NCI-H128 (cell line): ENCODE measurements around the gene RAB40B.
"Not testable (repeated sequence)": the region's sequence is repeated elsewhere in the genome, so short reads cannot be mapped to it uniquely, and the experiment has no call there.

Source experiments
- DNase-seq: peaks from one replicate; lab custom pipeline; 2025; ENCODE audit not compliant: unreplicated experiment; lab: John Stamatoyannopoulos, UW

RAB40B gene, protein sequence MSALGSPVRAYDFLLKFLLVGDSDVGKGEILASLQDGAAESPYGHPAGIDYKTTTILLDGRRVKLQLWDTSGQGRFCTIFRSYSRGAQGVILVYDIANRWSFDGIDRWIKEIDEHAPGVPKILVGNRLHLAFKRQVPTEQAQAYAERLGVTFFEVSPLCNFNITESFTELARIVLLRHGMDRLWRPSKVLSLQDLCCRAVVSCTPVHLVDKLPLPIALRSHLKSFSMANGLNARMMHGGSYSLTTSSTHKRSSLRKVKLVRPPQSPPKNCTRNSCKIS

DNA sequence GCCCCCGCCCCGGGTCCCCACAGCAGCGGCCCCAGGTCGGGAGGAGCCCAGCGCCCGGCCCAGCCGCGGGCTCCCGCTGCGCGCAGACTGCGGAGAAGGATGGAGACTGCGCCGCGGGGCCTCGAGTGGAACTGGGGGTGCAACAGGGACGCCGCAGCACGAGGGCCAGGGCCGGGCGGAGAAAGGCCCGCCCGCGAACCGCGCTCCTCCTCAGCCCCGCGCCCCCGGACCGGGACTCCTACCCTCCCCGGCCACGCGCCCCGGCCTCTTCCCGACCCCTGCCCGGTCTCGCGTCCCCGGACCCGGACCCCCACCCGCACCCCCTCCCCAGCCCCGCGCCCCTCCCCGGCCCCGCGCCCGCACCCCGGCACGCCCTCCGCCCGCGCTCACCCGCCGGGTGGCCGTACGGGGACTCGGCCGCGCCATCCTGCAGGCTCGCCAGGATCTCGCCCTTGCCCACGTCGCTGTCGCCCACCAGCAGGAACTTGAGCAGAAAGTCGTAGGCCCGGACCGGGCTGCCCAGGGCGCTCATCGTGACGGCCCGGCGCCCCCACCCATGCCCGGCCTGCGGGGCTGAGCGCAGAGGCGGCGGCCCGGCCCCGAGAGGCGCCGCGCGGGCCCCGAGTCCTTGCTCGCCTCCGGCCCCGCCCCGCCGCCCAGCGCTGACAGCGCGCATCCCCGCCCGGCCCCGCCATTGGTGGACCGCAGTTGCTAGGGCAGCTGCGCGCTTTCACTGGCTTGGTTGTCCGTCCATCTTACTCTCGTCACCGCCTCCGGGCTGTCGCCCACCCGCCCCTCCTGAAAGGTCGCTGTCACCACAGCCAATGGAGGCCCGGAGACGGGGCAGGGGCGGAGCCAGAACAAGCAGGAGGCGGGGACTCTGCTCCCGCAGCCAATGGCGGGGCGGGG is at the start of gene RAB40B:
Gene RAB40B, minus strand, starts transcription at position 634 of the 909 bp plus-strand sequence. Its CDS starts 102 bp downstream, at position 532.
- peak; percentile 78 for DNase-seq

GRCh38 chr17:82745524-82745923 is 47.0 kb upstream of the RAB40B start:
- no peak for DNase-seq

GRCh38 chr17:82744736-82745135 is 46.2 kb upstream of the RAB40B start:
- DNase-seq: not testable (repeated sequence)

- no peak for DNase-seq
These were observed 45.1 kb upstream of the RAB40B start for GRCh38 chr17:82743344-82744219.

- DNase-seq: no peak
These were observed 42.6 kb upstream of the RAB40B start for GRCh38 chr17:82740906-82741759.

DNA sequence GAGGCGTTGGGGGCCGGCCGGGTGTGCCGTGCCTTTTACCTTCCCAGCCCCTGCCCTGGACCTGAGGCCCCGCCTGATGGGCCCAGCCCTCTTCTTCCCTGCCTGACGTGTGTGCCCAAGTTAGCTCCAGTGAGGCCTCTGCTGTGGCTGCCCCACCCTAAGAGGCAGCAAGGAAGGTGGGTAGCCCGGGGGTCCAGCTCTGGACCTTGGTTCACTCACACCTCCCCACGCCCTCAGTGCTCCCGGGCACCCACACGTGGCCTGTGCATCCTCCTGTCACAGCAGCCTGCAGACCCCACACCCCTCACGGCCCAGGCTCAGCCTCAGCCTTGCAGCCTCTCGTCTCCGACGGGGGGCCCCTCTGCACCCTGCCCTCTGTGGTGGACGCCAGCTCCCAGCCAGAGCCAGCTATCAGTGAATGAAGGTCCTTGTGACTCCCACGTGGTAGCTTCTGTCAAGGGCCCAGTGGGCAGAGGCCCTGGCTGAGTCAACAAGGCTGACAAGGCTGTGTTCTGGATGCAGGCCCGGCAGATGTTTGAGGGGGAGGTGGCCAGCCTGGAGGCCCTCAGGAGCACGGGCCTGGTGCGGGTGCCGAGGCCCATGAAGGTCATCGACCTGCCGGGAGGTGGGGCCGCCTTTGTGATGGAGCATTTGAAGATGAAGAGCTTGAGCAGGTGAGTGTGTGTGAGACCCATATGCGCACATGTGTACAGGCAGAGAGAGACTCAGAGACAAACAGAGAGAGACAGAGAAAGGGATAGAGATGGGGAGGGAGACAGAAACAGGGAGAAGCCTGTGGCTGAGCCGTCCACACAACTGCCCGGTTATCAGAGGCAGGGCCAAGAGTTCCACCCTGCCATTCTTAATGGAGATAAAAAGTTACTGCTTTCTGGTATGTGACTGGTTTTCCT is 39.7 kb upstream of the RAB40B start:
- DNase-seq: no peak

- no peak for DNase-seq
These were observed 38.1 kb upstream of the RAB40B start for GRCh38 chr17:82736511-82737185.

DNA sequence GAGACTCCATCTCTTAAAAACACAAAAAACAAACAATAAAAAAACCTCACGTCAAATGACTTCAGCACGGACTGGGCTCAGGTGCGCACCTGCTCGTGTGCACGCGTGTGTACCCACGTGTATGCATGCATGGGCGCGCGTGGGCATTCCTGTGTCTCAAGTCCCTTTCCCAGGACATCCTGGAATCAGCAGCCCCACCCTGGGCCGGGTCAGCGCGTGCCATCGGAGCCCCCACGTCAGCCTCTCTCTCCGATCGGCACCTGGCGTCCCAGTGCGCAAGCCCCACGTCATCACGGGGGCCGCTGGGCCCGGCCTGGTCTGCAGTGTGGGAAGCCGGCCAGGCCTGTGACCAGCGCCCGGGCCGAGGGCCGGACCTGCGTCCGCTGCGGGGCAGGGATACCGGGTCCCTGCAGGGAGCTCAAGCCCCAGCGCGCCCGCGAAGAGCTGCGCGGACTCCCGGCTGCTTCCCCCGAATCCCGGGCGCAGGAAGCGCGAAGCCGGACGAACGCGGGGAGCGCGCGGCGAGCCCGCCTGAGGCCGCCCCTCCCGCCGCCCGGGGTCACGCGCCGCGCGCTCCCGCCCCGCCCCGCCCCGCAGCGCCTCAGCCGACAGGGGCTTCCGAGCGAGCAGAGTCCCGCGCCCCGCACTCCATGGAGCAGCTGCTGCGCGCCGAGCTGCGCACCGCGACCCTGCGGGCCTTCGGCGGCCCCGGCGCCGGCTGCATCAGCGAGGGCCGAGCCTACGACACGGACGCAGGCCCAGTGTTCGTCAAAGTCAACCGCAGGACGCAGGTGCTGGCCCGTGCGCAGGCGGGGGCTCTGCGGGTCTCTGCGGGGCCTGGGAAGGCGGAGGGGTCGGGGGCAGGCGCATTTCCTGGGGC is 36.7 kb upstream of the RAB40B start, which contains the start of gene FN3K:
Gene FN3K, plus strand, starts transcription at position 629 of the 880 bp plus-strand sequence. Its CDS starts 22 bp downstream, at position 651.
- no peak for DNase-seq

GRCh38 chr17:82732118-82732743 is 33.7 kb upstream of the RAB40B start:
- no peak for DNase-seq

DNA sequence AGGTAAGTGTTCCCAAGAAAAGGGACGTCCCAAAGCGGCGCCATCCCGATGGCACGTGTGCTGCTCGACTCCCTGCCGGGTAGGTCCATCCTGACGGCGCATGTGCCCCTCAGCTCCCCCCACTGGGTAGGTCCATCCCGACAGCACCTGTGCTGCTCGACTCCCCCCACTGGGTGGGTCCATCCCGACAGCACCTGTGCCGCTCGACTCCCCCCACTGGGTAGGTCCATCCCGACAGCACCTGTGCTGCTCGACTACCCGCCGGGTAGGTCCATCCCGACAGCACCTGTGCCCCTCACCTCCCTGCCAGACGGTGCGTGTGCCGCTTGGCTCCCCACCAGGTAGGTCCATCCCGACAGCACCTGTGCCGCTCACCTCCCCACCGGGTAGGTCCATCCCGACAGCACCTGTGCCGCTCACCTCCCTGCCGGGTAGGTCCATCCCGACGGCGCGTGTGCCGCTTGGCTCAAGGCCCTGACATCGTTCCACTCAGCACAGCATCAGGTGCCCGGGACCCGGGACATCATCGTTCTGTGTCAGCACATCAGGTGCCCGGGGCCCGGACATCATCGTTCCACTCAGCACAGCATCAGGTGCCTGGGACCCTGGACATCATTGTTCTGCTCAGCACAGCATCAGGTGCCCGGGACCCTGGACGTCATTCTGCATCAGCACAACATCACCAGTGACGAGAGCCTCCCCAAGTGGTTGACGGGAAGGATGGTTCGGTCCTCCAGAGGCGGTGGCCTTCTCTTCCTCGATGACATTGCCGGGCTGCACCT is 31.2 kb upstream of the RAB40B start:
- no peak for DNase-seq

DNA sequence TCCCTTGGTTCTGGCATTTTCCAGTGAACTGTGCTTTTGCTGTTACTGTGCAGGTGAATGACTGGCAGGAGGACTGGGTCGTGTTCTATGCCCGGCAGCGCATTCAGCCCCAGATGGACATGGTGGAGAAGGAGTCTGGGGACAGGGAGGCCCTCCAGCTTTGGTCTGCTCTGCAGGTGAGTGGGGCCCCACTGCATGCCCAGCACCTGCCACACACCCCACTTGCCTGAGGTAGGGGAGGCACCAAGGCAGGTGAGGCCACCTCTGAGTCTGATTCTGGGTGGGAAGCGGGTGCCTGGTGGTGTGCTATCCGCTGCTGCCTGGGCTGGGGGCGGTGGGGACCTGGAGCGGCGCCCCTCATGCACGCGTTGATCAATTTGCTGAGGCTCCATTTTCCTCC is 27.9 kb upstream of the RAB40B start:
- DNase-seq: no peak

DNA sequence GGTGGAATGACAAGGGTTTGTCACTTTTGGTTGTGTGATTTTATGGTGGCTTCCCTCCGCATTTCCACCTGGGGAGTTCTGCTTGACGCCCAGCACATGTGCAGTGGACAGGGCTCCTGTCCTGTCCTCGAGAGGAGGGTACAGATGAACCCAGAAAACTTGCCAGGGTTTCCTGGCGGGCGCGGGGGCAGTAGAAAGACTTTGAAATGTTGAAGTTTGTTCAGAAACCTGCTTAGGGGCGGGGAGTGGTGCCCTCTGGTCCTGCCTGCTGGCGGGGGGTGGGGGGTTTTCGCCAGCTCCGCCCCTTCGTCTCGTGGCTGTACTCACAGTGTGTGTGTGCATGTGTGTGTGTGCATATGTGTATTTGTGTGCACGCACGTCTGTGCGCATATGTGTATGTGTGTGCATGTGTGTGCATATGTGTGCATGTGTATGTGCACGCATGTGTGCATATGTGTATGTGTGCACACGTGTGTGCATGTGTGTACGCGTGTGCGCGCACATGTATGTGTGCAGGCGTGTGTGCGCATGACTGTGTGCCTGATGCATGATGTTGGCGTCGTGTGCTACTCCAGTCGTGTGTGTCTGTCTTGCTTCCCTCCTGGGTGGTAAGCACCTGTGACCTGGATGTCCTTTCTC is 24.8 kb upstream of the RAB40B start:
- DNase-seq: no peak

DNA sequence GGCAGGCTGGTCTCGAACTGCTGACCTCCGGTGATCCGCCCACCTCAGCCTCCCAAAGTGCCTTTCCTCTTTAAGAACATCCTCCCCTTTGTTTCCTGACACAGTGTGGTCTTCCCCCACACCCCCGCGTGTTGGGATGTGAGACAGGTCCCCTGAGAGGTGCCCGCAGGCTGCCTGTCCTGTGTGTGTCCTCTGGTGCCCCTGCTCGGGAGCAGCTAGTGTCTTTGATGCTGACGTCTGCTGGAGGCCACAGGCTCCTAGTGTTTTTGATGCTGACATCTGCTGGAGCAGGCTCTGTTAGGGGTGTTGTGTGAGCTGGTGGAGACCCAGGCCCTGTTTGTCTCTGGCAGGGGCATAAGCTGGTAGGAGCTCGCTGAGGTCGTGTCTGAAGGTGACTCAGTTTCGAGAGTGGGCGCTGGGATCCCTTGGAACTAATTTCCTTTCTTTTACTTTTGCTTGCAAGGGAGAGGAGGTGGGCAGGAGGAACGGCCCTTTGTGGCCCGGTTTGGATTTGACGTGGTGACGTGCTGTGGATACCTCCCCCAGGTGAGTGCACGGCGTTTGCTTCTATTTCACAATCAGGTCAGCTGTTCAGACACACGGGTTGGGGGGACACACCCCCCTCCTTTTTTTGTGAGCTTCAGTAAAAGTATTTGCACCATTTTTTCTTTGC is 24.0 kb upstream of the RAB40B start:
- no peak for DNase-seq

DNA sequence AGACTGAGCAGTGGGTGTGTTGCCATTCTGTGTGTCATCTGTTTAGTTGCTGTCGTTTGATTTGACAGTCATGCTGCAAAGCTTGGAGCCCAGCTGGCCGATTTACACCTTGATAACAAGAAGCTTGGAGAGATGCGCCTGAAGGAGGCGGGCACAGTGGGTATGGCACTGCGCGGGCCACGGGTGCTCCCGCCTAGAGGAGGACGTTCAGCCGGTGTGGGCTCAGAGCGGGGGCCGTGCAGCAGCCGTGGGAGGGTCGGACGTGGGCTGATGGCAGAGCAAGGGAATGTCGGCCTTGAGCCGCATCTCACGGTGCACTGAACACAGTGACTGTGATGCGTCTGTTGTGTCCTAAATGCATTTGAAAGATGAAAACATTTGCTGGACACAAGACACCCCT is 21.7 kb upstream of the RAB40B start:
- no peak for DNase-seq

GRCh38 chr17:82718986-82719685 is 20.6 kb upstream of the RAB40B start:
- no peak for DNase-seq
